Pancreas (tissue), 10 donors: ENCODE measurements around the gene COL15A1. TPM values are rescaled to one million over a fixed set of nuclear protein-coding genes. Genes with fewer than 3 reads are reported as not detected.

Source experiments
- ATAC-seq, 4 donors: fragments of 200-7000 bp; cut with Tn5 transposase; one replicate each; pipeline versions ENCODE4 v1.8.0 to v1.9.1; 2020; ENCODE audit warnings: mild to moderate bottlenecking in 4 of 4, moderate library complexity in 4 of 4
- DNase-seq, 6 donors: peaks; one replicate each; pipeline ENCODE4 v3.0.0-alpha.2; 2020
- FAIRE-seq: peaks from 2 replicates; lab custom pipeline; 2012; peaks lifted over from hg19 to GRCh38; lab: Jason Lieb, UNC
- H3K27ac ChIP-seq, 4 donors: fragments of 200-600 bp; sonication (generic); 1 replicate in 3 of 4; 2 replicates in 1 of 4; pipeline versions ENCODE4 v1.5.0 to v1.8.0; 2020
- H3K27me3 ChIP-seq, 4 donors: fragments of 200-600 bp; one replicate each; pipeline ENCODE4 v1.8.0; 2021
- H3K36me3 ChIP-seq, 3 donors: fragments of 200-600 bp; sonication (generic) in 1 of 3; one replicate each; pipeline versions ENCODE4 v1.5.0 to v1.8.0; 2020 to 2021
- H3K4me1 ChIP-seq, 3 donors: fragments of 200-600 bp; one replicate each; pipeline ENCODE4 v1.8.0; 2021
- H3K4me3 ChIP-seq, 4 donors: fragments of 200-600 bp; sonication (generic) in 2 of 4; one replicate each; pipeline versions ENCODE4 v1.5.0 to v1.8.0; 2020 to 2021
- H3K9me3 ChIP-seq, 4 donors: fragments of 200-600 bp; one replicate each; pipeline ENCODE4 v1.8.0; 2021
- CTCF ChIP-seq, 4 donors: fragments of 200-600 bp; sonication (generic) in 3 of 4; IDR thresholded peaks; one replicate each; pipeline versions ENCODE4 v1.5.0 to v1.8.0; 2021; ENCODE audit warnings: antibody characterized with exemption in 4 of 4
- WGBS, 2 donors: extraction: QIAGEN DNeasy Blood & Tissue Kit; methylation state at CpG; one replicate each; pipeline ENCODE4 v1.1.7; 2013; 5-methylcytosine and 5-hydroxymethylcytosine counted together
- intact Hi-C, 3 donors: fragments of 100-400 bp; cut with DNase I; formaldehyde crosslinking; loops; one replicate each; pipeline versions ENCODE4 v1.11.1 to v1.14.2; 2022
- polyA plus RNA-seq, 2 donors: library from polyadenylated mRNA; stranded (reverse); fragments of 200-250 nt; gene quantifications; one replicate each; pipeline ENCODE4 v1.2.3, GENCODE V29; 2013
- total RNA-seq, 6 donors: library from RNA; stranded (reverse); fragmentation: NEBNext Ultra II Directional in 4 of 6; extraction: Animal tissue kit (Norgen Biotek cat#: 25700) in 4 of 6; gene quantifications; one replicate each; pipeline versions ENCODE4 v1.2.1 to v1.2.4, GENCODE V29; 2021 to 2023
- donor health status: healthy with polysubstance abuse.
- donor health status: DM: no; HTN: no; CAD: no; lungs with moderate emphysema.
- donor health status: DM: no; HTN: no; CAD: no.
- donor health status: control.
- donor health status: control.
- donor health status: Bipolar disorder and iron deficiency.
- donor health status: DM: yes; HTN: yes; CAD: no.
- donor health status: DM: no; HTN: no; CAD: no.
- donor health status: DM: no; HTN: no; CAD: no.
- donor health status: DM: yes; HTN: yes; CAD: no.

The COL15A1 gene
- total and polyA plus RNA-seq, 8 donors: 6.7 to 43.4 (median 10.4) TPM

DNA sequence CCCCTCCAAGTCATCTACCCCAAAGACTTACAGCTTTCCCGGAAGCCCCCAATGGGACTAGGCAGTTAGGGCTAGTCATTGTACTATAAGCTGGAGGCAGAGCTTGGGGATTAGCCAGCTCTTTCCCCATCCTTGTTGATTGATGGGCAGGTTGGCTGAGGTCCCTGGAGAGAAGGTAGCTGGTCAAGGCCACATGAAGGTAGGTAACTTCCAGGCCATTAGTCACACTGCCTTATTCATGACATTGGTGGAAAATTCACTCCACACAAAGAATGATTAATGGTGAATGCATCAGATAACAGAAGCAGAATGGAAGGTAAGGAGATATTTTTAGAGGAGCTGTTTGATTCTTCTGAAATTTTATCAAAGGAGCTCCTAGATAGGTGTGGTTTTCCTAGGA is 111.7 kb downstream of the COL15A1 start:
- Histone ChIP-seq H3K27me3 (no peaks in the 10 kb centered on the region), H3K36me3 (no peaks in the 10 kb centered on the region), H3K27ac (peak overlapping the region in 2 of 4 donors; percentile 35 to 42), H3K4me3 (no peak overlapping the region), H3K9me3 (no peaks in the 10 kb centered on the region), H3K4me1 (peaks cover 0 to 13% (median 0%) of the 10 kb centered on the region in 3 donors)
- FAIRE-seq (no peak), ATAC-seq (peak; percentile 70 to 88 (median 80)), DNase-seq (peak in 4 of 6 donors; percentile 55 to 80 (median 62))
- intact Hi-C loops: no loop called here
- 51 to 78% methylated on average over 1 of the region's 1 CpG for WGBS, 2 donors
- TF ChIP-seq CTCF (IDR thresholded peaks at IDR 0.05): no peak

DNA sequence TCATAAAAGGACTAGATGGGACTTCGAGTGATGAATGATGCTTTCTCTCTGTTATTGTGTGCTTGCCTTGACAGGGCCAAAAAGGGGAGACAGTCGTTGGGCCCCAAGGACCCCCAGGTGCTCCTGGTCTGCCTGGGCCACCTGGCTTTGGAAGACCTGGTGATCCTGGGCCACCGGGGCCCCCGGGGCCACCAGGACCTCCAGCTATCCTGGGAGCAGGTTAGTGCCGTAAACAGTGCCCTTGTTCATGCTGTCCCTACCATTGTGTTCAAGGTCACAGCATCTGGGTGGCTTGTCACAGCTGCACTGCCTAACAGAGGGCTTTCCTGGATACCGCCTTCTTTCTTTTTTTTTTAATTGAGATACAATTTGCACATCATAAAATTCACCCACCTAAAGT is 112.5 kb downstream of the COL15A1 start:
- 97 to 98% methylated on average over 6 of the region's 6 CpGs for WGBS, 2 donors
- Histone ChIP-seq H3K9me3 (no peaks in the 10 kb centered on the region), H3K27ac (peak overlapping the region in 2 of 4 donors; percentile 33 to 35), H3K36me3 (no peaks in the 10 kb centered on the region), H3K27me3 (no peaks in the 10 kb centered on the region), H3K4me3 (no peak overlapping the region), H3K4me1 (peaks cover 0 to 13% (median 0%) of the 10 kb centered on the region in 3 donors)
- intact Hi-C loops: no loop called here
- FAIRE-seq (no peak), ATAC-seq (no peak), DNase-seq (no peak)
- no peak for TF ChIP-seq CTCF (IDR thresholded peaks at IDR 0.05)

GRCh38 chr9:99056886-99057664 is 113.4 kb downstream of the COL15A1 start:
- no peak for FAIRE-seq
- H3K4me3 ChIP-seq: no peak overlapping the region
- H3K9me3 ChIP-seq: no peaks in the 10 kb centered on the region
- peak in 2 of 4 donors; percentile 14 to 22 for ATAC-seq
- 88 to 92% methylated on average over 5 of the region's 5 CpGs for WGBS, 2 donors
- H3K36me3 ChIP-seq: no peaks in the 10 kb centered on the region
- intact Hi-C loops: no loop called here
- H3K27ac ChIP-seq: peak overlapping the region in 1 of 4 donors; percentile 20
- peaks cover 0 to 13% (median 0%) of the 10 kb centered on the region in 3 donors for H3K4me1 ChIP-seq
- DNase-seq: no peak
- no peaks in the 10 kb centered on the region for H3K27me3 ChIP-seq
- TF ChIP-seq CTCF (IDR thresholded peaks at IDR 0.05): no peak

GRCh38 chr9:99057665-99058625 is 114.2 kb downstream of the COL15A1 start:
- DNase-seq (peak in 1 of 6 donors; percentile 50), FAIRE-seq (no peak), ATAC-seq (peak in 2 of 4 donors; percentile 48 to 63)
- Histone ChIP-seq H3K27me3 (no peaks in the 10 kb centered on the region), H3K9me3 (no peaks in the 10 kb centered on the region), H3K36me3 (no peaks in the 10 kb centered on the region), H3K4me3 (no peak overlapping the region), H3K4me1 (peaks cover 0 to 13% (median 0%) of the 10 kb centered on the region in 3 donors), H3K27ac (peak overlapping the region in 1 of 4 donors; percentile 20)
- 87 to 94% methylated on average over 7 of the region's 7 CpGs for WGBS, 2 donors
- intact Hi-C loops: no loop called here
- TF ChIP-seq CTCF (IDR thresholded peaks at IDR 0.05): no peak
